Neutrophil (primary cell): ENCODE measurements around the gene CD93.

ENCODE experiments used
- H3K27ac ChIP-seq: fragments of 200-600 bp; sonication (generic); 2 replicates; pipeline ENCODE4 v1.5.1; 2016; ENCODE audit warnings: mild to moderate bottlenecking, moderate library complexity
- H3K27me3 ChIP-seq: fragments of 200-600 bp; sonication (generic); 2 replicates; pipeline ENCODE4 v1.6.0; 2016; ENCODE audit warnings: mild to moderate bottlenecking
- H3K36me3 ChIP-seq: fragments of 200-600 bp; sonication (generic); 2 replicates; pipeline ENCODE4 v1.5.1; 2017
- H3K4me1 ChIP-seq, 2 experiments: fragments of 200-600 bp in 1 of 2; sonication (generic) in 1 of 2; 1 replicate in 1 of 2; 2 replicates in 1 of 2; pipeline versions ENCODE4 v1.5.1 to v1.6.1; 2013 to 2016; ENCODE audit warnings: low read depth in 1 of 2, low read length in 1 of 2, mild to moderate bottlenecking in 1 of 2, moderate library complexity in 1 of 2; ENCODE audit not compliant: control insufficient read depth in 1 of 2, insufficient read depth in 1 of 2
- H3K4me3 ChIP-seq, 2 experiments: fragments of 200-600 bp in 1 of 2; sonication (generic) in 1 of 2; 1 replicate in 1 of 2; 2 replicates in 1 of 2; pipeline ENCODE4 v1.5.1; 2013 to 2016; ENCODE audit warnings: low read depth in 1 of 2, low read length in 1 of 2, mild to moderate bottlenecking in 1 of 2, moderate library complexity in 1 of 2
- H3K9me3 ChIP-seq: fragments of 200-600 bp; sonication (generic); 2 replicates; pipeline ENCODE4 v1.5.1; 2016
- CTCF ChIP-seq: fragments of 200-600 bp; sonication (generic); IDR thresholded peaks from 2 replicates; pipeline ENCODE4 v1.5.1; 2016; ENCODE audit warnings: antibody characterized with exemption

The CD93 gene

GRCh38 chr20:23126281-23127061 is 40.3 kb upstream of the CD93 start:
- H3K4me3 ChIP-seq: peak overlapping the region; percentile 33 to 45
- no peak for TF ChIP-seq CTCF
- peaks cover 59 to 66% of the 10 kb centered on the region in 2 experiments for H3K4me1 ChIP-seq
- H3K36me3 ChIP-seq: no peaks in the 10 kb centered on the region
- peak overlapping the region; percentile 97 for H3K27ac ChIP-seq
- H3K27me3 ChIP-seq: no peaks in the 10 kb centered on the region
- H3K9me3 ChIP-seq: no peaks in the 10 kb centered on the region

GRCh38 chr20:23125625-23126191 is 39.6 kb upstream of the CD93 start:
- peak; percentile 42 for TF ChIP-seq CTCF
- Histone ChIP-seq H3K4me3 (peak overlapping the region; percentile 33 to 45), H3K27me3 (no peaks in the 10 kb centered on the region), H3K36me3 (no peaks in the 10 kb centered on the region), H3K4me1 (peaks cover 59 to 66% of the 10 kb centered on the region in 2 experiments), H3K9me3 (no peaks in the 10 kb centered on the region), H3K27ac (peak overlapping the region; percentile 97)

GRCh38 chr20:23125159-23125558 is 39.0 kb upstream of the CD93 start:
- Histone ChIP-seq H3K27ac (peak overlapping the region; percentile 97), H3K4me1 (peaks cover 59 to 66% of the 10 kb centered on the region in 2 experiments), H3K27me3 (no peaks in the 10 kb centered on the region), H3K36me3 (no peaks in the 10 kb centered on the region), H3K9me3 (no peaks in the 10 kb centered on the region), H3K4me3 (peak overlapping the region; percentile 16 to 45)
- no peak for TF ChIP-seq CTCF

GRCh38 chr20:23123886-23124285 is 37.8 kb upstream of the CD93 start:
- no peak overlapping the region for H3K4me3 ChIP-seq
- TF ChIP-seq CTCF: no peak
- H3K27ac ChIP-seq: peak overlapping the region; percentile 97
- no peaks in the 10 kb centered on the region for H3K27me3 ChIP-seq
- H3K4me1 ChIP-seq: peaks cover 56 to 64% of the 10 kb centered on the region in 2 experiments
- H3K36me3 ChIP-seq: no peaks in the 10 kb centered on the region
- H3K9me3 ChIP-seq: no peaks in the 10 kb centered on the region

GRCh38 chr20:23122796-23123655 is 36.9 kb upstream of the CD93 start:
- Histone ChIP-seq H3K27ac (peak overlapping the region; percentile 97), H3K36me3 (no peaks in the 10 kb centered on the region), H3K9me3 (no peaks in the 10 kb centered on the region), H3K27me3 (no peaks in the 10 kb centered on the region), H3K4me3 (no peak overlapping the region), H3K4me1 (peaks cover 48 to 56% of the 10 kb centered on the region in 2 experiments)
- no peak for TF ChIP-seq CTCF
